HepG2 (cell line): ENCODE data around the gene TMEM129. TPM values are rescaled to one million over a fixed set of nuclear protein-coding genes. Genes with fewer than 3 reads are reported as not detected.

Experiments used
- ATAC-seq: fragments of 200-7000 bp; cut with Tn5 transposase; 3 replicates; pipeline ENCODE4 v1.9.1; 2020; ENCODE audit warnings: mild to moderate bottlenecking, moderate library complexity
- BruUV-seq: library from RNA; stranded (reverse); fragments of 400-500 nt; replicated peaks from 2 replicates; lab custom pipeline; 2021; lab: Mats Ljungman, UMichigan
- CTCF ChIA-PET: fragments of 300-600 bp; formaldehyde crosslinking; extraction: SDS; loops from one replicate; lab custom pipeline; 2021; ENCODE audit warnings: low total read pairs, inconsistent platforms, low intra/inter-chr PET ratio; lab: Yijun Ruan, JAX
- POLR2A ChIA-PET: fragments of 350-600 bp; sonication (Branson Sonifier 250); formaldehyde crosslinking; loops from one replicate; lab custom pipeline; 2020; ENCODE audit warnings: antibody characterized with exemption, inconsistent platforms; lab: Yijun Ruan, JAX
- DNase-seq: peaks from one replicate; pipeline ENCODE4 v3.0.0-alpha.2; 2015; ENCODE audit warnings: low spot score
- FAIRE-seq: peaks from 3 replicates; lab custom pipeline; 2011; peaks lifted over from hg19 to GRCh38; lab: Jason Lieb, UNC
- H2AFZ ChIP-seq: one replicate; pipeline ENCODE4 v1.6.1; 2011; ENCODE audit warnings: low read length, inconsistent platforms
- H3K27ac ChIP-seq: fragments of 300-600 bp; 3 replicates; pipeline ENCODE4 v1.8.0; 2011; ENCODE audit warnings: mixed run types, mild to moderate bottlenecking, mixed read lengths, low read length, inconsistent platforms; ENCODE audit not compliant: insufficient read depth; ENCODE audit errors: extremely low read length
- H3K27me3 ChIP-seq, 2 experiments: fragments of 200-600 bp in 1 of 2; 2 replicates in 1 of 2; 3 replicates in 1 of 2; pipeline versions ENCODE4 v1.6.0 to v1.8.0; 2011; ENCODE audit warnings: low read length in 2 of 2, mild to moderate bottlenecking in 2 of 2, moderate library complexity in 2 of 2, inconsistent platforms in 1 of 2; ENCODE audit not compliant: insufficient read depth in 2 of 2, control insufficient read depth in 1 of 2
- H3K36me3 ChIP-seq, 2 experiments: fragments of 200-600 bp in 1 of 2; replicated peaks in 1 of 2; 2 replicates in 1 of 2; 3 replicates in 1 of 2; pipeline versions ENCODE4 v1.5.1 to v1.8.0; 2011; ENCODE audit warnings: low read length in 2 of 2, inconsistent platforms in 1 of 2; ENCODE audit not compliant: insufficient read depth in 2 of 2, control insufficient read depth in 1 of 2
- H3K4me1 ChIP-seq: 2 replicates; pipeline ENCODE4 v1.5.1; 2012; ENCODE audit warnings: low read length, inconsistent platforms; ENCODE audit not compliant: insufficient read depth
- H3K4me2 ChIP-seq: 2 replicates; pipeline ENCODE4 v1.6.0; 2011; ENCODE audit warnings: low read depth, low read length, inconsistent platforms
- H3K4me3 ChIP-seq, 3 experiments: fragments of 200-600 bp in 1 of 3; sonication (generic), shearing (Covaris generic) in 1 of 3; replicated peaks in 1 of 3; 2 replicates each; pipeline ENCODE4 v1.5.1; 2011 to 2016; ENCODE audit warnings: low read length in 3 of 3, inconsistent platforms in 2 of 3, low read depth in 2 of 3, mild to moderate bottlenecking in 2 of 3, control low read depth in 1 of 3, mixed read lengths in 1 of 3; ENCODE audit not compliant: insufficient read depth in 1 of 3
- H3K79me2 ChIP-seq: one replicate; pipeline ENCODE4 v1.6.1; 2011; ENCODE audit warnings: low read length, inconsistent platforms; ENCODE audit not compliant: insufficient read depth
- H3K9ac ChIP-seq: 2 replicates; pipeline ENCODE4 v1.6.0; 2011; ENCODE audit warnings: mild to moderate bottlenecking, low read depth, low read length, inconsistent platforms; ENCODE audit not compliant: insufficient read depth
- H3K9me3 ChIP-seq: 2 replicates; pipeline ENCODE4 v1.5.1; 2012; ENCODE audit warnings: mild to moderate bottlenecking, low read length
- H4K20me1 ChIP-seq: 2 replicates; pipeline ENCODE4 v1.6.0; 2011; ENCODE audit warnings: inconsistent platforms, mild to moderate bottlenecking, low read length, moderate library complexity; ENCODE audit not compliant: insufficient read depth
- HOXA3 ChIP-seq: sonication (generic); formaldehyde crosslinking; IDR thresholded peaks from 2 replicates; pipeline ENCODE4 v1.5.0; 2020; ENCODE audit warnings: missing genetic modification reagents
- JARID2 ChIP-seq: sonication (generic); formaldehyde crosslinking; IDR thresholded peaks from 2 replicates; pipeline ENCODE4 v1.8.1; 2023; ENCODE audit warnings: missing genetic modification reagents, inconsistent platforms; ENCODE audit not compliant: insufficient replicate concordance
- PCBP2 ChIP-seq: fragments of 200-400 bp; formaldehyde crosslinking; optimal IDR thresholded peaks from 2 replicates; pipeline ENCODE3; 2018; ENCODE audit warnings: low read length, low read depth; ENCODE audit not compliant: poor library complexity, severe bottlenecking
- ZNF3 ChIP-seq: IDR thresholded peaks from 2 replicates; pipeline ENCODE4 v1.7.0; 2017; ENCODE audit warnings: inconsistent platforms
- ZNF326 ChIP-seq: sonication (generic); formaldehyde crosslinking; IDR thresholded peaks from 2 replicates; pipeline ENCODE4 v1.4.0; 2020; ENCODE audit warnings: missing genetic modification reagents, borderline replicate concordance
- WGBS: methylation state at CpG from one replicate; pipeline ENCODE4 v1.1.6; 2017; ENCODE audit warnings: low lambda C conversion rate; 5-methylcytosine and 5-hydroxymethylcytosine counted together
- in situ Hi-C: cut with HindIII; loops from 2 replicates; pipeline ENCODE4 v1.10.0; 2017; ENCODE audit warnings: low pct_unique_long_range_greater_than_20kb; ENCODE audit not compliant: extremely low pct_ligation_motif_present
- intact Hi-C: fragments of 100-400 bp; cut with micrococcal nuclease; formaldehyde crosslinking; loops from one replicate; pipeline ENCODE4 v1.10.0; 2022; ENCODE audit not compliant: unreplicated experiment
- polyA plus RNA-seq, 8 experiments: library from polyadenylated mRNA; depleted of rRNA in 3 of 8; stranded (reverse) in 7 of 8; unstranded in 1 of 8; fragments of >200 nt; fragmentation: Illumina TruSeq in 4 of 8; extraction: Trizol in 4 of 8; gene quantifications; 2 replicates each; pipeline versions ENCODE4 v1.2.1 to v1.2.3, GENCODE V29; 2011 to 2016; ENCODE audit warnings: low read depth in 4 of 8, missing spikeins in 1 of 8, mixed read lengths in 1 of 8; ENCODE audit not compliant: insufficient read depth in 1 of 8
- total RNA-seq, 5 experiments: library from RNA; depleted of rRNA; stranded (reverse); fragments of >200 nt; fragmentation: Illumina TruSeq; extraction: Trizol; gene quantifications; 2 replicates each; pipeline ENCODE4 v1.2.3, GENCODE V29; 2016; ENCODE audit warnings: low read depth in 1 of 5
- TF ChIP-seq, protein P1 (sequence below): sonication (generic); formaldehyde crosslinking; IDR thresholded peaks from 2 replicates; pipeline ENCODE4 v1.9.0; 2021; ENCODE audit warnings: missing genetic modification reagents, borderline replicate concordance
- TF ChIP-seq, protein P2 (sequence below): sonication (generic); formaldehyde crosslinking; IDR thresholded peaks from 2 replicates; pipeline ENCODE4 v1.5.0; 2020; ENCODE audit warnings: mild to moderate bottlenecking, missing genetic modification reagents, borderline replicate concordance
- TF ChIP-seq, protein P3 (sequence below): IDR thresholded peaks from 2 replicates; pipeline ENCODE4 v1.6.1; 2016; ENCODE audit warnings: mild to moderate bottlenecking
- TF ChIP-seq, protein P4 (sequence below): sonication (generic); formaldehyde crosslinking; IDR thresholded peaks from 2 replicates; pipeline ENCODE4 v1.4.0; 2020; ENCODE audit warnings: mild to moderate bottlenecking, missing genetic modification reagents
- TF ChIP-seq, protein P5 (sequence below): sonication (generic); formaldehyde crosslinking; IDR thresholded peaks from 2 replicates; pipeline ENCODE4 v1.9.0; 2022; ENCODE audit warnings: low read depth, missing genetic modification reagents
- TF ChIP-seq, protein P6 (sequence below): sonication (generic); formaldehyde crosslinking; conservative IDR thresholded peaks from 2 replicates; pipeline ENCODE4 v1.8.1; 2023; ENCODE audit warnings: missing genetic modification reagents

Gene TMEM129
- total and polyA plus RNA-seq, 2 of the 13 experiments (the other 11 are each of a cell fraction or from before 2014, with no cell fraction given) = 19.0 to 25.8 TPM

DNA sequence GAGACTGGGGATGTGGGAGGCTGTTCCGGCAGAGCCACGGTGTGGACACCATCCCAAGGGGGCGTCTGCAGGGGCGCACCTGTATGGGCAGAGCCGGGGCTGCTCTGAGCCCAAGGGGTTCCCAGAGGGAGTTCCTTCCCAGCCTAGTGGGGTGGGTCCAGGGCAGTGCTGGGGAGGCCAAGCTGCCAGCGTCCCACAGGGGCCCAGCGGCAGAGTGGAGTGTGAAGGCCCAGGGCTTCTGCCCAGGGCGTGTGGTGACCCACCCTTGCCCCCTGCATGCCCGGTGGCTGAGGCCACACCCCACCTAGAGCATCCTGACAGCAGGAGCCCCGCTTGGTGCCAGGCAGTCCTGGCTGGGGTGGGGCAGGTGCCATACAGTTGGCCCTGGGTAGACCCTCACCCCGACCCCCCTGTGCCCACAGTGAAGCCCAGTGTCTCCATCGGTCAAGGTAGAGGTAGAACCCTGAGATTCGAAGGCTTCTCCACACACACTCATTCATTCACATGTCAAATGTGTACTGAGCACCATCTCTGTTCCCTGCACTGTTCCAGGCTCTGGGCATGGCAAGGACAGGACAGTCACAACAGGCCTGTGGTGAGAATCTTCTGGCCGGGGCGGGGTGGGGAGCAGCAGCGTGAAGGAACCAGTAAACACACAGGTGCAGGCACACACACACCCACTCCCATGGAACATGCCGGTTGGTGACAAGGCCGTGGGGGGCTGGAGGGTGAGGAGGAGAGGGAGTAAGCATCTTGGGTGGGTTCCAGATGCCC is 29.4 kb upstream of the TMEM129 start:
- Histone ChIP-seq H3K4me3 (peak overlapping the region in 2 of 3 experiments; percentile 45 to 73; a peak in 3 of 6 replicates), H3K27me3 (no peaks in the 10 kb centered on the region; a peak in 1 of 5 replicates), H3K27ac (no peak overlapping the region), H3K4me1 (peaks cover 90% of the 10 kb centered on the region), H2AFZ (no peak overlapping the region), H3K9me3 (no peaks in the 10 kb centered on the region), H3K4me2 (peak overlapping the region; percentile 82), H3K79me2 (no peaks in the 10 kb centered on the region), H4K20me1 (no peaks in the 10 kb centered on the region), H3K9ac (peak overlapping the region; percentile 58; the same call in 1 of the 2 replicates), H3K36me3 (no peaks in the 10 kb centered on the region)
- ATAC-seq = no peak
- BruUV-seq = no TSS peak
- no peak for DNase-seq
- intact Hi-C loops = no loop called here
- WGBS = 37% methylated on average over 8 of the region's 18 CpGs
- in situ Hi-C loops = loop anchor here (10.0 kb wide), 1 partner anchor 54 kb away; no protein-coding TSS in a partner anchor
- POLR2A ChIA-PET = interaction anchor here (0.6 to 3.6 kb wide), 9 partner anchors 15 to 58 kb away, joined by 3 to 70 read pairs (median 19); partner anchors contain the start of gene FGFR3
- CTCF ChIA-PET = interaction anchor here (7.5 kb wide), 1 partner anchor 59 kb away, joined by 179 read pairs; no protein-coding TSS in a partner anchor
- FAIRE-seq = no peak
- TF ChIP-seq HOXA3 (CRISPR knock-in tag) = no peak
- no peak for TF ChIP-seq PCBP2
- TF ChIP-seq, protein P1, sequence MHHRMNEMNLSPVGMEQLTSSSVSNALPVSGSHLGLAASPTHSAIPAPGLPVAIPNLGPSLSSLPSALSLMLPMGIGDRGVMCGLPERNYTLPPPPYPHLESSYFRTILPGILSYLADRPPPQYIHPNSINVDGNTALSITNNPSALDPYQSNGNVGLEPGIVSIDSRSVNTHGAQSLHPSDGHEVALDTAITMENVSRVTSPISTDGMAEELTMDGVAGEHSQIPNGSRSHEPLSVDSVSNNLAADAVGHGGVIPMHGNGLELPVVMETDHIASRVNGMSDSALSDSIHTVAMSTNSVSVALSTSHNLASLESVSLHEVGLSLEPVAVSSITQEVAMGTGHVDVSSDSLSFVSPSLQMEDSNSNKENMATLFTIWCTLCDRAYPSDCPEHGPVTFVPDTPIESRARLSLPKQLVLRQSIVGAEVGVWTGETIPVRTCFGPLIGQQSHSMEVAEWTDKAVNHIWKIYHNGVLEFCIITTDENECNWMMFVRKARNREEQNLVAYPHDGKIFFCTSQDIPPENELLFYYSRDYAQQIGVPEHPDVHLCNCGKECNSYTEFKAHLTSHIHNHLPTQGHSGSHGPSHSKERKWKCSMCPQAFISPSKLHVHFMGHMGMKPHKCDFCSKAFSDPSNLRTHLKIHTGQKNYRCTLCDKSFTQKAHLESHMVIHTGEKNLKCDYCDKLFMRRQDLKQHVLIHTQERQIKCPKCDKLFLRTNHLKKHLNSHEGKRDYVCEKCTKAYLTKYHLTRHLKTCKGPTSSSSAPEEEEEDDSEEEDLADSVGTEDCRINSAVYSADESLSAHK (CRISPR knock-in tag) = no peak
- TF ChIP-seq, protein P2, sequence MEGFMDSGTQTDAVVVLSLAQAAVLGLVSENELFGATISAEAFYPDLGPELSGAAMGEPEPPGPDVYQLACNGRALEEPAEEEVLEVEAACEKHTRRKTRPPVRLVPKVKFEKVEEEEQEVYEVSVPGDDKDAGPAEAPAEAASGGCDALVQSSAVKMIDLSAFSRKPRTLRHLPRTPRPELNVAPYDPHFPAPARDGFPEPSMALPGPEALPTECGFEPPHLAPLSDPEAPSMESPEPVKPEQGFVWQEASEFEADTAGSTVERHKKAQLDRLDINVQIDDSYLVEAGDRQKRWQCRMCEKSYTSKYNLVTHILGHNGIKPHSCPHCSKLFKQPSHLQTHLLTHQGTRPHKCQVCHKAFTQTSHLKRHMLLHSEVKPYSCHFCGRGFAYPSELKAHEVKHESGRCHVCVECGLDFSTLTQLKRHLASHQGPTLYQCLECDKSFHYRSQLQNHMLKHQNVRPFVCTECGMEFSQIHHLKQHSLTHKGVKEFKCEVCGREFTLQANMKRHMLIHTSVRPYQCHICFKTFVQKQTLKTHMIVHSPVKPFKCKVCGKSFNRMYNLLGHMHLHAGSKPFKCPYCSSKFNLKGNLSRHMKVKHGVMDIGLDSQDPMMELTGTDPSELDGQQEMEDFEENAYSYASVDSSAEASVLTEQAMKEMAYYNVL (CRISPR knock-in tag) = no peak
- TF ChIP-seq, protein P3, sequence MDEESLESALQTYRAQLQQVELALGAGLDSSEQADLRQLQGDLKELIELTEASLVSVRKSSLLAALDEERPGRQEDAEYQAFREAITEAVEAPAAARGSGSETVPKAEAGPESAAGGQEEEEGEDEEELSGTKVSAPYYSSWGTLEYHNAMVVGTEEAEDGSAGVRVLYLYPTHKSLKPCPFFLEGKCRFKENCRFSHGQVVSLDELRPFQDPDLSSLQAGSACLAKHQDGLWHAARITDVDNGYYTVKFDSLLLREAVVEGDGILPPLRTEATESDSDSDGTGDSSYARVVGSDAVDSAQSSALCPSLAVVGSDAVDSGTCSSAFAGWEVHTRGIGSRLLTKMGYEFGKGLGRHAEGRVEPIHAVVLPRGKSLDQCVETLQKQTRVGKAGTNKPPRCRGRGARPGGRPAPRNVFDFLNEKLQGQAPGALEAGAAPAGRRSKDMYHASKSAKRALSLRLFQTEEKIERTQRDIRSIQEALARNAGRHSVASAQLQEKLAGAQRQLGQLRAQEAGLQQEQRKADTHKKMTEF (CRISPR knock-in tag) = no peak
- TF ChIP-seq, protein P4, sequence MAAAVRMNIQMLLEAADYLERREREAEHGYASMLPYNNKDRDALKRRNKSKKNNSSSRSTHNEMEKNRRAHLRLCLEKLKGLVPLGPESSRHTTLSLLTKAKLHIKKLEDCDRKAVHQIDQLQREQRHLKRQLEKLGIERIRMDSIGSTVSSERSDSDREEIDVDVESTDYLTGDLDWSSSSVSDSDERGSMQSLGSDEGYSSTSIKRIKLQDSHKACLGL (CRISPR knock-in tag) = 0 out of 2 replicates have a peak, but pooled peaks have one; percentile 3
- TF ChIP-seq, protein P5, sequence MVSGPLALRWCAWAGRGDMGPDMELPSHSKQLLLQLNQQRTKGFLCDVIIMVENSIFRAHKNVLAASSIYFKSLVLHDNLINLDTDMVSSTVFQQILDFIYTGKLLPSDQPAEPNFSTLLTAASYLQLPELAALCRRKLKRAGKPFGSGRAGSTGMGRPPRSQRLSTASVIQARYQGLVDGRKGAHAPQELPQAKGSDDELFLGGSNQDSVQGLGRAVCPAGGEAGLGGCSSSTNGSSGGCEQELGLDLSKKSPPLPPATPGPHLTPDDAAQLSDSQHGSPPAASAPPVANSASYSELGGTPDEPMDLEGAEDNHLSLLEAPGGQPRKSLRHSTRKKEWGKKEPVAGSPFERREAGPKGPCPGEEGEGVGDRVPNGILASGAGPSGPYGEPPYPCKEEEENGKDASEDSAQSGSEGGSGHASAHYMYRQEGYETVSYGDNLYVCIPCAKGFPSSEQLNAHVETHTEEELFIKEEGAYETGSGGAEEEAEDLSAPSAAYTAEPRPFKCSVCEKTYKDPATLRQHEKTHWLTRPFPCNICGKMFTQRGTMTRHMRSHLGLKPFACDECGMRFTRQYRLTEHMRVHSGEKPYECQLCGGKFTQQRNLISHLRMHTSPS (CRISPR knock-in tag) = no peak
- 0 out of 2 replicates have a peak, but pooled peaks have one; percentile 6 for TF ChIP-seq ZNF326
- TF ChIP-seq, protein P6, sequence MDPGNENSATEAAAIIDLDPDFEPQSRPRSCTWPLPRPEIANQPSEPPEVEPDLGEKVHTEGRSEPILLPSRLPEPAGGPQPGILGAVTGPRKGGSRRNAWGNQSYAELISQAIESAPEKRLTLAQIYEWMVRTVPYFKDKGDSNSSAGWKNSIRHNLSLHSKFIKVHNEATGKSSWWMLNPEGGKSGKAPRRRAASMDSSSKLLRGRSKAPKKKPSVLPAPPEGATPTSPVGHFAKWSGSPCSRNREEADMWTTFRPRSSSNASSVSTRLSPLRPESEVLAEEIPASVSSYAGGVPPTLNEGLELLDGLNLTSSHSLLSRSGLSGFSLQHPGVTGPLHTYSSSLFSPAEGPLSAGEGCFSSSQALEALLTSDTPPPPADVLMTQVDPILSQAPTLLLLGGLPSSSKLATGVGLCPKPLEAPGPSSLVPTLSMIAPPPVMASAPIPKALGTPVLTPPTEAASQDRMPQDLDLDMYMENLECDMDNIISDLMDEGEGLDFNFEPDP (CRISPR knock-in tag) = 0 out of 2 replicates have a peak, but pooled peaks have one; percentile 82
- TF ChIP-seq JARID2 (CRISPR knock-in tag) = no peak
- peak; percentile 72; the same call in 1 of the 2 replicates for TF ChIP-seq ZNF3 (CRISPR knock-in tag)
